GM23338 (cell line): ENCODE results near the gene DUSP9. TPM values are rescaled to one million over a fixed set of nuclear protein-coding genes. Genes with fewer than 3 reads are reported as not detected.

Experiments used
- ATAC-seq: fragments of 200-7000 bp; cut with Tn5 transposase; 3 replicates; pipeline ENCODE4 v1.9.1; 2020
- DNase-seq: peaks from one replicate; pipeline ENCODE4 v3.0.0-alpha.2; 2015; ENCODE audit warnings: low spot score
- H2AFZ ChIP-seq: fragments of 200-600 bp; sonication (generic); 2 replicates; pipeline ENCODE4 v1.8.0; 2016; ENCODE audit warnings: antibody characterized with exemption, mild to moderate bottlenecking, moderate library complexity
- H3F3A ChIP-seq: fragments of 200-600 bp; sonication (generic); replicated peaks from 2 replicates; pipeline ENCODE4 v1.8.0; 2017; ENCODE audit warnings: antibody characterized with exemption, mixed run types, low read depth
- H3K27ac ChIP-seq: fragments of 200-600 bp; sonication (generic); 2 replicates; pipeline ENCODE4 v1.6.1; 2016; ENCODE audit warnings: low read depth
- H3K27me3 ChIP-seq: fragments of 200-600 bp; sonication (generic); 2 replicates; pipeline ENCODE4 v1.8.0; 2016; ENCODE audit warnings: mild to moderate bottlenecking, mixed run types, moderate library complexity; ENCODE audit not compliant: insufficient read depth
- H3K36me3 ChIP-seq: fragments of 200-600 bp; sonication (generic); 2 replicates; pipeline ENCODE4 v1.8.0; 2016; ENCODE audit warnings: mild to moderate bottlenecking; ENCODE audit not compliant: insufficient read depth
- H3K4me1 ChIP-seq: fragments of 200-600 bp; sonication (generic); 2 replicates; pipeline ENCODE4 v1.8.0; 2016; ENCODE audit warnings: mild to moderate bottlenecking, moderate library complexity; ENCODE audit not compliant: insufficient read depth
- H3K4me2 ChIP-seq: fragments of 200-600 bp; sonication (generic); 2 replicates; pipeline ENCODE4 v1.7.1; 2017; ENCODE audit warnings: mixed run types
- H3K4me3 ChIP-seq: fragments of 200-600 bp; sonication (generic); 2 replicates; pipeline ENCODE4 v1.6.1; 2016; ENCODE audit warnings: mixed run types
- H3K79me2 ChIP-seq: fragments of 200-600 bp; sonication (generic); replicated peaks from 2 replicates; pipeline ENCODE4 v1.8.0; 2017; ENCODE audit warnings: mild to moderate bottlenecking; ENCODE audit not compliant: insufficient read depth
- H3K9me2 ChIP-seq: fragments of 200-600 bp; sonication (generic); 2 replicates; pipeline ENCODE4 v1.8.0; 2017; ENCODE audit not compliant: insufficient read depth
- H4K20me1 ChIP-seq: fragments of 200-600 bp; sonication (generic); replicated peaks from 2 replicates; pipeline ENCODE4 v1.8.0; 2017; ENCODE audit warnings: mild to moderate bottlenecking; ENCODE audit not compliant: insufficient read depth
- H3K27ac Mint-ChIP-seq: 2 replicates; pipeline ENCODE4 v1.8.0; 2020; ENCODE audit warnings: inconsistent platforms, mild to moderate bottlenecking, moderate library complexity, mixed read lengths
- H3K27me3 Mint-ChIP-seq: 3 replicates; pipeline ENCODE4 v1.8.0; 2022; ENCODE audit warnings: low read depth, mild to moderate bottlenecking, moderate library complexity, mixed read lengths, inconsistent platforms; ENCODE audit not compliant: insufficient read depth, poor library complexity
- H3K36me3 Mint-ChIP-seq: 3 replicates; pipeline ENCODE4 v1.8.0; 2021; ENCODE audit warnings: low read depth, mild to moderate bottlenecking, inconsistent platforms, moderate library complexity, mixed read lengths
- H3K4me1 Mint-ChIP-seq: 3 replicates; pipeline ENCODE4 v1.8.0; 2020; ENCODE audit warnings: mild to moderate bottlenecking, inconsistent platforms, mixed read lengths
- H3K4me3 Mint-ChIP-seq: 3 replicates; pipeline ENCODE4 v1.8.0; 2021; ENCODE audit warnings: moderate library complexity, mild to moderate bottlenecking, inconsistent platforms, mixed read lengths
- H3K9me3 Mint-ChIP-seq: 3 replicates; pipeline ENCODE4 v1.8.0; 2020; ENCODE audit warnings: moderate library complexity, mild to moderate bottlenecking, inconsistent platforms, mixed read lengths
- CREB1 ChIP-seq: fragments of 250-450 bp; sonication (Bioruptor Pico); IDR thresholded peaks from 2 replicates; pipeline ENCODE4 v1.5.0; 2020; ENCODE audit warnings: low read depth, mild to moderate bottlenecking, moderate library complexity
- EZH2 ChIP-seq: fragments of 200-600 bp; sonication (generic); IDR thresholded peaks from one replicate; pipeline ENCODE4 v1.8.0; 2017; ENCODE audit warnings: antibody characterized with exemption, mild to moderate bottlenecking, low read depth; ENCODE audit not compliant: unreplicated experiment
- POLR2AphosphoS5 ChIP-seq: IDR thresholded peaks from 2 replicates; pipeline ENCODE4 v1.6.1; 2016; ENCODE audit warnings: antibody characterized with exemption, low read depth
- STAT1 ChIP-seq: IDR thresholded peaks from one replicate; pipeline ENCODE4 v1.6.1; 2016; ENCODE audit warnings: antibody characterized with exemption; ENCODE audit not compliant: unreplicated experiment
- ZNF114 ChIP-seq: fragments of 250-450 bp; sonication (Bioruptor Pico); IDR thresholded peaks from 2 replicates; pipeline ENCODE4 v1.5.0; 2020; ENCODE audit warnings: mild to moderate bottlenecking, moderate library complexity
- ZNF331 ChIP-seq: fragments of 250-450 bp; sonication (Bioruptor Pico); IDR thresholded peaks from 2 replicates; pipeline ENCODE4 v1.5.0; 2020; ENCODE audit warnings: low read depth, mild to moderate bottlenecking, moderate library complexity
- ZNF462 ChIP-seq: fragments of 250-450 bp; sonication (Bioruptor Pico); IDR thresholded peaks from 2 replicates; pipeline ENCODE4 v1.5.0; 2020; ENCODE audit warnings: mild to moderate bottlenecking, moderate library complexity
- polyA plus RNA-seq: library from polyadenylated mRNA; unstranded; fragments of >200 nt; fragmentation: Nextera tagmentation; extraction: Ambion mirVana; gene quantifications from 2 replicates; pipeline ENCODE4 v1.2.1, GENCODE V29; 2016
- total RNA-seq: library from RNA; depleted of rRNA; stranded (reverse); fragments of >200 nt; shearing (Covaris generic); gene quantifications from 2 replicates; pipeline ENCODE4 v1.2.3, GENCODE V29; 2014
- TF ChIP-seq, protein P1 (sequence below): IDR thresholded peaks from one replicate; pipeline ENCODE4 v1.6.1; 2018; ENCODE audit warnings: antibody characterized with exemption; ENCODE audit not compliant: unreplicated experiment

Gene DUSP9
- total and polyA plus RNA-seq, 2 experiments from 2014 or later: 0.71 to 3.9 TPM

DNA sequence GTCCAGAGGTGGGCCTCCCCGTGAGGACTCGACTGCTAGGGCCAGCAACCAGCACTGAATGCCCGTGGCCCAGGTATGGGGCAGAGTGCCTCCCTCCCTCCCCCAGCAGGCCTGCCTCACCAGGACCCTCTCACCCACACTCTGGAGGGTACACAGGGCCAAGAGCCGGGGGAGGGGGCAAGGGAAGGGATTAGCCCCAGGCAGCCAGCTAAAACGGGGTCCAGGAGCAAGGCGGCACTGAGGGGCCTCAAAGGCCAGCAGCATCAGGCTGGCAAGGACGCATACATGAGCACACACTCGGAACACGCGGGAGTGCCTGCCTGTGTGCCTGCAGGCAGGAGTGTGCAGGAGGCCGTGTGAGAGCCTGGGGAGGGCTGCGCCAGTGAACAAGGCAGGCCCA lies 18.3 kb upstream of the DUSP9 start (continued):
- TF ChIP-seq, protein P1, sequence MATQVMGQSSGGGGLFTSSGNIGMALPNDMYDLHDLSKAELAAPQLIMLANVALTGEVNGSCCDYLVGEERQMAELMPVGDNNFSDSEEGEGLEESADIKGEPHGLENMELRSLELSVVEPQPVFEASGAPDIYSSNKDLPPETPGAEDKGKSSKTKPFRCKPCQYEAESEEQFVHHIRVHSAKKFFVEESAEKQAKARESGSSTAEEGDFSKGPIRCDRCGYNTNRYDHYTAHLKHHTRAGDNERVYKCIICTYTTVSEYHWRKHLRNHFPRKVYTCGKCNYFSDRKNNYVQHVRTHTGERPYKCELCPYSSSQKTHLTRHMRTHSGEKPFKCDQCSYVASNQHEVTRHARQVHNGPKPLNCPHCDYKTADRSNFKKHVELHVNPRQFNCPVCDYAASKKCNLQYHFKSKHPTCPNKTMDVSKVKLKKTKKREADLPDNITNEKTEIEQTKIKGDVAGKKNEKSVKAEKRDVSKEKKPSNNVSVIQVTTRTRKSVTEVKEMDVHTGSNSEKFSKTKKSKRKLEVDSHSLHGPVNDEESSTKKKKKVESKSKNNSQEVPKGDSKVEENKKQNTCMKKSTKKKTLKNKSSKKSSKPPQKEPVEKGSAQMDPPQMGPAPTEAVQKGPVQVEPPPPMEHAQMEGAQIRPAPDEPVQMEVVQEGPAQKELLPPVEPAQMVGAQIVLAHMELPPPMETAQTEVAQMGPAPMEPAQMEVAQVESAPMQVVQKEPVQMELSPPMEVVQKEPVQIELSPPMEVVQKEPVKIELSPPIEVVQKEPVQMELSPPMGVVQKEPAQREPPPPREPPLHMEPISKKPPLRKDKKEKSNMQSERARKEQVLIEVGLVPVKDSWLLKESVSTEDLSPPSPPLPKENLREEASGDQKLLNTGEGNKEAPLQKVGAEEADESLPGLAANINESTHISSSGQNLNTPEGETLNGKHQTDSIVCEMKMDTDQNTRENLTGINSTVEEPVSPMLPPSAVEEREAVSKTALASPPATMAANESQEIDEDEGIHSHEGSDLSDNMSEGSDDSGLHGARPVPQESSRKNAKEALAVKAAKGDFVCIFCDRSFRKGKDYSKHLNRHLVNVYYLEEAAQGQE: no peak
- TF ChIP-seq EZH2 (no peak), ZNF114 (CRISPR knock-in tag) (no peak), CREB1 (CRISPR knock-in tag) (no peak), ZNF331 (CRISPR knock-in tag) (no peak), ZNF462 (no peak)

DNA sequence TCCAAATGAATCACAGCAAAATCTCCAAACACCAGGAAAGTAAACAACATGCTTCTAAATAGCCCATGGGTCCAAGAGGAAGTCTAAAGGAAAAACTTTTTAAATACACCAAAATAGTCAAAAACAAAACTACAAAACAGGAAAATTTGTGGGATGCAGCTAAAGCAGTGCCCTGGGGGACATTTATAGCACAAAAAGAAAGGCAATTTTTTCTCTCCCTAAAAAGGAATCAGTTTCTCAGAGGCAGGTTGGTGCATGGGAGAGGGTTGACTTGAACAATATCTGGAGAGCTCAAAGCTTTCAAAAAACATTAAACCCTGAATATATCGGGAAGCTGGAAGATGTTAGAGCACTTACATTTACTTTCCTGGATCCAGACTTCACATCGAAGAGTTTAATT lies 15.7 kb upstream of the DUSP9 start:
- no peak overlapping the region for H3K27ac Mint-ChIP-seq
- no peaks in the 10 kb centered on the region for H3K36me3 Mint-ChIP-seq
- no peak overlapping the region for H2AFZ ChIP-seq
- no peaks in the 10 kb centered on the region for H3K9me2 ChIP-seq
- ATAC-seq (no peak), DNase-seq (no peak)
- TF ChIP-seq STAT1 (no peak), POLR2AphosphoS5 (no peak), EZH2 (no peak), ZNF331 (CRISPR knock-in tag) (no peak)
- TF ChIP-seq, protein P1: no peak
- no peaks in the 10 kb centered on the region for H3K9me3 Mint-ChIP-seq
- H3F3A ChIP-seq: no peaks in the 10 kb centered on the region
- no peak overlapping the region for H3K27ac ChIP-seq
- peaks cover 1% of the 10 kb centered on the region for H3K27me3 Mint-ChIP-seq
- H3K36me3 ChIP-seq: no peaks in the 10 kb centered on the region
- no peak overlapping the region for H3K4me3 ChIP-seq
- H3K4me3 Mint-ChIP-seq: no peak overlapping the region
- H4K20me1 ChIP-seq: no peaks in the 10 kb centered on the region
- H3K27me3 ChIP-seq: no peaks in the 10 kb centered on the region
- H3K4me1 ChIP-seq: no peaks in the 10 kb centered on the region
- H3K79me2 ChIP-seq: no peaks in the 10 kb centered on the region
- H3K4me1 Mint-ChIP-seq: no peaks in the 10 kb centered on the region
- H3K4me2 ChIP-seq: no peak overlapping the region
